ENCODE data around the gene MZT2B.
"Not testable (repeated sequence)": the region's sequence is repeated elsewhere in the genome, so short reads cannot be mapped to it uniquely, and the experiment has no call there.

Gene MZT2B

GRCh38 chr2:130181880-130182682, at the start of gene MZT2B:
MZT2B (plus strand) TSS chr2:130182262; CDS start chr2:130182283, 21 bp downstream.
- DNase-seq (ENCODE audit: low spot score) = peak; percentile 94

DNA sequence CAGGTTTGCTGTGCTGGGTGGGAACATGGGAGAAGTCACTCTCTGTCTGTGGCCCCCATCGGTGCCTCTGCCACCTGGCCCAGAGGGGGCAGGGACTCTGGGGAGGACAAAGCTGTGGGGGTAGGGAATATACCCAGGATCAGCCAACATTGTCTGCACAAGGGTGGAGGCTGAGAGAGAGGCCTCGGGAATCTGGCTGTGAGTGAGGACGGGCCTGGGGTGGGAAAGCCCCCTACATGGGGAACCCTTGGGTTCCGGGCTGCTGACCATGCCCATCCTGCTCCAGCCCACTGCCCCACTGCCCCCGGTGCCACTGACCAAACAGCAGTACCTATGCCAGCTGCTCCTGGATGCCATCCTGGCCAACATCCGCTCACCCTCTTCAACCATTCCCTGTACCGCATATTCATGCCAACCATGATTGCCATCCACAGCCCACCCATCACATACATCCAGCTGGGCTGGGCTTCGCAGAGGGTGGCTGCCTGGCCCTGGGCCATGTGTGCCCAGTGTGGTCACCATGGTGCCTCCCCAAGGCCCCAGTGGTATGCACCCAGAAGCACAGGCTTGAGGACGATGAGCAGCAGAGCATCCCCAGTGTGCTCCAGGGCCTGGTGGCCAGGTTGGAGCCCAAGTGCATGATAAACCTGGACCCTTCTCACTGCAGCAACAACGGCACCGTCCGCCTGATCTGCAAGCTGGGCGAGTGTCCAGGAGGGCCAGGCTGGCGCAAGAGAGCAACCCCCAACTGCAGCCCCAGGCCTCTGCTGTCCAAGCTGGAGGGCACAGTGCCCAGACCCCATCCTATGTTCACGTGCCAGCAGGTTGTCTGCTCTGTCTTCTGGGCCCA, 46.1 kb upstream of the MZT2B start:
- DNase-seq (ENCODE audit: low spot score) = no peak

DNA sequence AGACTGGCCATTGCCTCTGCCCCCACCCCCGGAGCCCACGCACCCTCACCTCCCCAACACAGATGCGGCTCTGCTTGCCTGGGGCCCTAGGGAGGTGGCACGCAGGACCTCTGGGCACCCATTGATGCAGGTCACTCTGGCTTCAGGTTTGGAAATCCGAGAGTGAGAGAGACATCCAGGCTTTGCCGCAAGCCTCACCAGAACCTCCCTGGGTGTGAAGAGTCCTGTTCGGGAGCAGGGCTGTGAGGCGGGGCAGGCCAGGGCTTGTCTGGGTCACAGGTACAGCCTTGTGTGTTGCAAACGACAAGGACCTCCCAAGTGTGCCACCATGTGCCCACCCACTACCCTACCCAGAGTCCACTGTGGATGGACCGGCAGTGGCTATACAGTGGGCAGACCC, 45.5 kb upstream of the MZT2B start:
- not testable (repeated sequence) for DNase-seq (ENCODE audit: low spot score)

DNA sequence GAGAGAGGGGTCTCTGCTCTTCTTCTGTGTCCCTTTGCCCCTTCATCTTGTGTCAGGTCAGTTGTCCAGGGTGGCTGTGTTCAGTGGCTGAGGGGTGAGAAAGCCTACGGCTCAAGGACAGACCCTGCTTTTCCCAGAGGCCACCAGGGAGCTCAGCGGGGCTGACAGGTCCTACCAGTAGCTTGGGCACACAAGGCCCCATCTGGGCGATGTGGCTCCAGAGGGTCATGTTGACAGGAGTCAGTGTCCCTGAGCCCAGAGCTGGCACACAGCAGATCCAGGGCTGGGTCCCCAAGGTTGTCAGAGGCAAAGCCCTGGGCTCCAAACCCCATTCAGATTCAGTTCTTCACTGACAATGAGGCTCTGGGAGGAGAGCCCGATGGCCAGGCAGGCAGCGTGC, 44.9 kb upstream of the MZT2B start:
- not testable (repeated sequence) for DNase-seq (ENCODE audit: low spot score)

DNA sequence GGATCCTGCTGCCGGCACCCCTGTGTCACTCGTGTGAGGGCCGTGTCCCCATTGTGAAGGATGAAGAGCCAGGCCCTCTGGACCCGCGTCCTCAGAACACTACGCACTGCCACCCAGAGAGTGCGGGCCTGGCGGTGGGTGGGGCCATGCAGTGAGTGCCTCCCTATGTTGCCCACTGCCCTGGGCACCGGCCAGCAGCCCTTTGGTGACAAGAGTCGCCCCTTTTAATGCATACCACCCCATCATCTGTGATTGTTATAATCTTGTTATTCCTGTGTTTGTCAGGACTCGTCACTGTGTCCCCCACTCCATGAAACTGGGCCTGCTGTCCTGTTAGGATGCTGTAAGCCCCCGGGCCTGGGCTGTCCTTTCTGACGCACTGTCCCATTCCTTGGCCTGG, 43.7 kb upstream of the MZT2B start:
- DNase-seq (ENCODE audit: low spot score) = not testable (repeated sequence)

DNA sequence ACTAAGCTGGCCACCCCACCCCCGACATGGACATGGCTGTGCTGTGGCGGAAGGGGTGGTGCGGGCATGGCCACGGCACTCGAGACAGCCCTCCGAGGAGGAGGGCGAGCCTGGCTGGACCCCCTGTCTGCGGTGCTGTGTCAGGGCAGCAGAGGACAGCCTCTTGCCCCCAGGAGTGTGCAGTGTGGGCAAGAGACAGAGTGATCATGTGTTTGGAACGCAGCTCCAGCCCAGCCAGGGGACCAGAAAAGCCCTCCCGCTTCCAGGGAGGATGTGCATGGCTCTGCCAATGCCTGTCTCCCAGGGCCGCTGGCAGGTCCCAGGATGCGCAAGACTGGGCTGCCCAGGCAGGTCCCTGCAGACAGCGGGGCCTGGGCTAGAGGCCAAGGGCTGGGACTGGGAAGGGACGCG, 43.2 kb upstream of the MZT2B start:
- DNase-seq (ENCODE audit: low spot score) = not testable (repeated sequence)

- DNase-seq (ENCODE audit: low spot score) = not testable (repeated sequence)
Observed at GRCh38 chr2:130139331-130140280, 42.5 kb upstream of the MZT2B start.

GRCh38 chr2:130140516-130140915, 41.5 kb upstream of the MZT2B start:
- DNase-seq (ENCODE audit: low spot score) = not testable (repeated sequence)

- DNase-seq (ENCODE audit: low spot score) = not testable (repeated sequence)
Observed at GRCh38 chr2:130141002-130141401, 41.1 kb upstream of the MZT2B start.

DNA sequence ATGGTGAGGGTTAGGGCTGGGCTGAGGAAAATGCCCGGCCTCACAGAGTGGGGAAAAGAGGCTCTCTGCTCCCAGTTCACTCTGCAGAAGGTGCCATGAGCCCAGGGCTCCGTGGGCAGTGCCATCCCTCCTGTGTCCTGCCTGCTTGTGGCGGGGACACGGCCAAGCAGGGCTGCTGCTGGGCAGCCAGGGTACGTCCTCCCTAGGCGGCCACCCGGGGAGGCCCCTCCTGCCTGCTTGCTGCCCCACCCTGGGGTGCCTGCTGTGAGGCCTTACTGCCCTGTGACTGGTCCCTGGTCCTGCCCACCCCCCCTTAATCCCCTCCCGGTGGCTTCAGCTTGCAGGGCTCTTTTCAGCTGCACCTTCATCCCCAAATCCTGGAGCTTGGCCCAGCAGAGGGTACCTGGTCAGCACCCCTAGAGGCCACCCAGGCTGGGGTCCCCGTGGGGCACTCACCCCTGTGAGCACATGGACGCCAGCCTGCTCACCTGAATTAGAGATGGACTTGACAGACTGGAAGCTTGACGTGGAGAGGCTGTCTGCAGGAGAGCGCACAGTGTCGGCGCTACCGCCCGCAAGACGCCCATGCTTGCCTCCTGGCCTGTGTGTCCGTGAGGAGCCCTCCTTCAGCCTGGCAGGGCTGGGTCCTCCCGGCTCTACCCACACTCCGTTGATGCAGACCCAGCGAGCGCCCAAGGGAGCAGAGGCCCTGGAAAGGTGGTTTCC, 40.3 kb upstream of the MZT2B start:
- not testable (repeated sequence) for DNase-seq (ENCODE audit: low spot score)

DNA sequence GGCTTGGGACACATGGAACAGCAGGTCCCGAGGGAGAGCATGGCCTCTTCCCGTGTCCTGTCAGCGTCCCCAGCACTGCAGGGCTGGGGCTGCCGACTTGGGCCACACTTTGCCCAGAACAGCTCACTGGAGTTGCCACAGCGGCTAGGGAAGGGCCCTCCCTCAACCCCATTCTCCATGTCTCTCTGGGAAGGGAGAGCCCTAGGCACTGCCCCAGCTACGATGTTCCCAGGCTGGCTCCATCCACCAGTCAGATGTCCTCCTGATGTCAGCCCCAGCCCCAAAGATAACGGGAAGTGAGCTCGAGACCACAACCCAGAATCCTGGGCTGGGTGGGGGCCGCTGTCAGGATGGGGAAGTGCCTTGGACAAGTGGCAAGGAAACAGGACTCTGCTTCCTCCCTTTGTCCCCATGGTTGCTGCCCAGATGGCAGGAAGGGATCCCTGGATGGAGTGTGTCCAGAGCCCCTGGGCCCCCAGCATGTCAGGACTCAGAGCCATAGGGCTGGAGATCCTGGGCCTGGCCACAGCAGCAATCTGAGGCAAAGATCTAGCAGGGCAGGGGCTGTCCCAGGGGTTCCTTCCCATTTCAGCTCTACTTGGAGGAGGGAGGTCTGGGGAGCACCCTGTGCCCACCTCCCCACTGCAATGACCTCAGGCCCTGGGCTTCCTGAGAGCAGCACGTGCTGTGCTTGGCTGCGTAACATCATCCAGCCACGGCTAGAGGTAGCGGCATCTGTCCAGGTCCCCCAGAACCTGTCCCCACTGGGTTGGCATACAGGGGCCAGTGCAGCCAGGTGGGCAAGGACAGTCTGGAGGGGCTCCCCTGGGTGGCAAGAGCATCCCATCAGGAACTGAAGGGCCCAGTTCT, 39.4 kb upstream of the MZT2B start:
- not testable (repeated sequence) for DNase-seq (ENCODE audit: low spot score)

DNA sequence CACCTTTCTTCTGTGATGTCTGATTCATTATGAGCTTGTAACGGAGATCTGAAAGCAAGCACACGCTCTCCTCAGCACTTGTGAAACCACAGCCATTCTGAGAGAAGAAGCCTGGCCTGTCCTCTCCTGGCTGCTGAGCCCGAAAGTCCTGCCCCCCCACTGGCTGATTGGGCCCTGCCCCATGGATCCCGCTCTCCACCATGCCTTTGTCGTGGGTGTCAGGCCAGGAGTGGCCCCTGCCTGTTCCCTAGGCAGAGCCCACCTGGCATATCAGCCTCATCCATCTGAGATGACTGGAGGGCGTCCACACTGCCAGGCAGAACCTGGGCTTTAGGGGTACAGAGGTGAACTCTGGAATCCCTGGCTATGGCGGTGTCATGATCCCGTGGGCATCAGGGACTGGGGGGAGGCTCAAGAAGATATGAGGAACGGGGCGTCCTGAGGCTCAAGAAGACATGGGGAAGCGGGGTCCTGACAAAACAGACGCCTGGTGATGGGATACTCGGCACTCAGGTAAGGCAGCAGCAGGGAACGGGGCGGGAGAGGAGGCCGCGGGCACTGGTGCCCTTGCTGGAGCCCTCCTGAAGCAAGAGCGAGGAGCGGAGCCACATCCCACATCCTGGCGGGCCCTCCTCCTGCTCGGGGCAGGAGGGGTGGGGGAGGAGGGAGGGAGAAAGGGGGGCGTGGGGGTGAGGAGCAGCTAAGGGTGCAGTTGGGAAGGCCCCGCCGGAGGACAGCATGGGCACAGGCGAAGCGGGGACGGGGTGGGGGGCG, 38.6 kb upstream of the MZT2B start:
- not testable (repeated sequence) for DNase-seq (ENCODE audit: low spot score)

DNA sequence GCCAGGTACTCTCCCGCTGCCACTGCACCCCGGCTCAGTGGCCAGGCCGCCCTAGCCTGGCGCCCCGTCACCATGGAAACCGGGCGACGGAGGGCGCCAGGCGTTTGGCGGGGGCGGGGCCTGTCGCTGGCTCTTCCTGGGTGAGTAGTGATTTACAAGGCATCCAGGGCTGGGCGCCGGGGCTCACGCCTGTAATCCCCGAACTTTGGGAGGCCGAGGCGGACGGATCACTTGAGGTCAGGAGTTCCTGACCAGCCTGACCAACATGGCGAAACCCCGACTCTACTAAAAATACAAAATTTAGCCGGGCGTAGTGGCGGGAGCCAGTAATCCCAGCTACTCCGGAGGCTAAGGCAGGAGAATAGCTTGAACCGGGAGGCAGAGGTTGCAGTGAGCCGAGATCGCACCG, 37.1 kb upstream of the MZT2B start, which contains the start of gene CCDC74B:
Gene CCDC74B (minus strand): TSS at position 107 of the 409 bp plus-strand sequence. CDS start 116 bp downstream, outside the sequence.
- DNase-seq (ENCODE audit: low spot score) = not testable (repeated sequence)

DNA sequence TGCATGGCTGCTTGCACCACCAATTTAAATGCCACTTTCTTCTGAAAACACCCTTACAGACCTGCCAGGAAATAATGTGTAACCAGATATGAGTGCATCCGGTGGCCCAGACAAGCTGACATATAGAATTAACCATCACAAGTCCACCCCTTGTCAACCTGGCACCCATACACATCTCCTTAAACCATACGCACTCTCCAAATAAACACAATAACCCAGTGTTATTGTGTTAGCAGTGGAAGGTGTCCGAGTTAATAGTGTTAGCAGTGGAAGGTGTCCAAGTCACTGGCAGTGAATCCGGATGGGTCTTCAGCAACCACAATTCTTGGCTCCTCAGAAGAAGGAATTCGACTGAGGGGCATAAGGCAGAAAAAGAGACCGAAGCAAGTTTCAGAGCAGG, 33.5 kb upstream of the MZT2B start:
- not testable (repeated sequence) for DNase-seq (ENCODE audit: low spot score)

GRCh38 chr2:130150181-130151144, 31.6 kb upstream of the MZT2B start:
- no peak for DNase-seq (ENCODE audit: low spot score)

GRCh38 chr2:130151145-130151512, 30.9 kb upstream of the MZT2B start:
- DNase-seq (ENCODE audit: low spot score) = not testable (repeated sequence)

- DNase-seq (ENCODE audit: low spot score) = not testable (repeated sequence)
Observed at GRCh38 chr2:130152136-130152815, 29.8 kb upstream of the MZT2B start.

All from hepatic stellate cell (primary cell).